Astrocyte of the hippocampus (primary cell): ENCODE measurements around the gene UBE3A.
"Not testable (repeated sequence)": the region's sequence is repeated elsewhere in the genome, so short reads cannot be mapped to it uniquely, and the experiment has no call there.

Source experiments
- DNase-seq: peaks from one replicate; pipeline ENCODE4 v3.0.0; 2011; ENCODE audit warnings: low read depth, low spot score

UBE3A gene

GRCh38 chr15:25437777-25438600, 835 bp downstream of the UBE3A start:
- DNase-seq, result peak; percentile 79

- DNase-seq, result no peak
These were observed 2.1 kb downstream of the UBE3A start for GRCh38 chr15:25436707-25437106.

- no peak for DNase-seq
These were observed 3.2 kb downstream of the UBE3A start for GRCh38 chr15:25435474-25436243.

GRCh38 chr15:25433118-25433865, 5.5 kb downstream of the UBE3A start:
- no peak for DNase-seq

GRCh38 chr15:25431836-25432561, 6.8 kb downstream of the UBE3A start:
- DNase-seq, result no peak

- DNase-seq, result no peak
These were observed 11.0 kb downstream of the UBE3A start for GRCh38 chr15:25427861-25428260.

GRCh38 chr15:25426896-25427610, 11.8 kb downstream of the UBE3A start:
- DNase-seq, result no peak

GRCh38 chr15:25424073-25424472, 14.8 kb downstream of the UBE3A start:
- no peak for DNase-seq

GRCh38 chr15:25422021-25422420, 16.8 kb downstream of the UBE3A start:
- DNase-seq, result no peak

GRCh38 chr15:25418202-25418601, 20.6 kb downstream of the UBE3A start:
- no peak for DNase-seq

GRCh38 chr15:25417604-25418003, 21.2 kb downstream of the UBE3A start:
- no peak for DNase-seq

GRCh38 chr15:25416693-25417092, 22.1 kb downstream of the UBE3A start:
- peak; percentile 46 for DNase-seq

- no peak for DNase-seq
These were observed 23.1 kb downstream of the UBE3A start for GRCh38 chr15:25415707-25416106.

- no peak for DNase-seq
These were observed 23.6 kb downstream of the UBE3A start for GRCh38 chr15:25415217-25415616.

GRCh38 chr15:25410649-25411048, 28.2 kb downstream of the UBE3A start:
- no peak for DNase-seq

- DNase-seq, result not testable (repeated sequence)
These were observed 29.1 kb downstream of the UBE3A start for GRCh38 chr15:25409731-25410130.

GRCh38 chr15:25408929-25409328, 29.9 kb downstream of the UBE3A start:
- no peak for DNase-seq

GRCh38 chr15:25408428-25408827, 30.4 kb downstream of the UBE3A start:
- DNase-seq, result peak; percentile 18

- DNase-seq, result no peak
These were observed 30.9 kb downstream of the UBE3A start for GRCh38 chr15:25407950-25408349.

GRCh38 chr15:25406846-25407245, 32.0 kb downstream of the UBE3A start:
- no peak for DNase-seq

- DNase-seq, result no peak
These were observed 32.6 kb downstream of the UBE3A start for GRCh38 chr15:25406261-25406660.
